Activated CD4-positive, alpha-beta T cell treated with anti-CD3 and anti-CD28 coated beads, Interleukin-2, amount 50 U/mL, for 24 hours (primary cell): ENCODE results near the gene ST6GALNAC4.
A peak's percentile ranks its signal among the peaks of the same experiment; 100 is the strongest.

Source experiments
- DNase-seq, 2 donors: peaks; one replicate each; pipeline ENCODE4 v3.0.0-alpha.2; 2020; ENCODE audit warnings: low read depth in 1 of 2, low spot score in 1 of 2

The ST6GALNAC4 gene

DNA sequence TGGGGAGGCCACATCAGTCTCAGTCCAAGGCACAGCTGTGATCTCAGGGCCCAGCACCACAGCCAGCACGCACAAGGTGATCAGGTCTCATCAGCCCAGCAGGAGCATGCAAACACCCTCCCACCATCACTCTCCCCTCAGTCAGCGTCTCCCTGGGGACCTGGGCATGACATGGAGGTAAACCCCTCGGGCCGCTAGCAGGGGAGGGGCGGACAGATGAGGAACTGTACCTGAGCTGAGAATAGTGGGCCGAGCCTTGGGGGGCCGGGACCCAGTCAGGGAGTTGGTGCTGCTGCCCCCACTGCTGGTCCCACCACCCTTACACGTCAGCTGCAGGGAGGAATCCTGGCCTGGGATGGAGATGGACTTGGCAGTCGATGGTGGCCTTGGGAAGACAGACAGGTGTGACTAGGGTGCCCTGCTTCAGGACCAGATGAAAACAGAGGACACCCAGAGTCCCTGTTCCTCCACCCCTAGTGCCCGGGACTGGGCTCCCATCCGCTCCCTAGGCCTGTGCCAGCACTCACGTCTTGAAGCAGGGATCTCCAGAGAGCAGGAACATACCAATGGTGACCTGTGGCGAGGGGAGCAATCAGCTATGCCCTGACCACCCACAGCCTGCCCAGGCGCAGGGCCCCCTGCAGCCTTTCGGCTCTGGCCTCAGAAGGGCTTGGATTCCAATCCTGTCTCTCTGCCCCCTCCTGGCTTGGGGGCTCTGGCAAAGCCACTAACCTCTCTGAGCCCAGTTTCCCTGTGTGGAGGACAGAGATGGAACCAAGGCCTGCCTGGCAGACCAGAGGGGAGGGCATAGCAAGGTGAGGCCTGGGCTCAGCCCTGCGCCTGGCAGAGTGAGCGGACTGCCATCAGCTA is 31.2 kb upstream of the ST6GALNAC4 start:
- DNase-seq, result no peak

DNA sequence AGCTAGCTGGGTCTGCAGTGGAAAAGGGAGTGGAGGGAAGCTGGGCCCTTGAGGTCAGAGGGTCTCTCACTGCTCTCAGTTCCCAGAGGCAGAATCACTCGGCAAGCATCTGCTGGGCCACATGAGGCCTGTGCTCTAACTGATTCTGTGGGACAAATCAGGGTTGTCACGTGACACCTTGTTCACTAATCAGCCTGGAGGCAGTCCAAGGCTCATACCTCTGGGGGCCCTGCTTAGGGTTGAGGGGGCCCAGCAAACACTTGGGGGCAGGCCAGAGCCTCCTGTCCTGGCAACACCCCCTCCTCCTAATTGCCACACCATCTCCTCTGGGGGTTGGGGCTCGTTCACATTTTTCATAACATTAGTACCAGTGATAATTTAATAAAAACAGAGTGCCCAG is 29.9 kb upstream of the ST6GALNAC4 start:
- DNase-seq, result no peak

- no peak for DNase-seq
These were observed 29.1 kb upstream of the ST6GALNAC4 start for GRCh38 chr9:127945942-127946341.

- DNase-seq, result no peak
These were observed 28.5 kb upstream of the ST6GALNAC4 start for GRCh38 chr9:127945338-127945737.

DNA sequence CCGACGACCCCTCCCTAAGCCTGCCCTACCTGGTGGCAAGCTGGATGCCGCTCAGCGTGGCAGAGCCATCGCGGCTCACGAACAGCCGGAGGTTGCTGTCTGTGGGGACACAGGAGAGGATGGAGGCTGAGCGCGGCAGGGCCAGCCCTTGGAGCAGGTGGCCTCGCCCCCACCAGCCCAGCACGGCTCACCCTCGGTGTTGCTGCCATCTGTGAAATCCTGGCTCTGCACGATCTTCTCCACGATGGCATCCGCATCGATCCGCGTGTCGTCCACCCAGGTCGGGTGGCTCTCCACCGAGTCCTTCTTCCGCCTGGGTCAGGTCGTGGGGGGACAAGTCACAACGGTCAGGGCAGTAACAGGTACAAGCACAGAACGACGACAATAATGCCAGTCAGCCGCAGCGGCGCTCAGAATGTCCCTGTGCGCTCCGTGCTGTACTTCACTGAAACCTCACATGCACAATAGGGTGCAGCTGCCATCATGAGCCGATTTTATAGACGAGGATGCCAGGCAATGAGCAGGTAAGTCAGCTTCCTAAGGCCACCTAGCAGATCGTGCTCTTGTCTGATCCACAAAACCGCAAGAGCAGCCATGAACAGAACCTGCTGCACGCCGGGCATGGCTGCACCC is 27.9 kb upstream of the ST6GALNAC4 start:
- no peak for DNase-seq

- DNase-seq, result peak; percentile 53 to 77
These were observed 26.9 kb upstream of the ST6GALNAC4 start for GRCh38 chr9:127943731-127944144.

DNA sequence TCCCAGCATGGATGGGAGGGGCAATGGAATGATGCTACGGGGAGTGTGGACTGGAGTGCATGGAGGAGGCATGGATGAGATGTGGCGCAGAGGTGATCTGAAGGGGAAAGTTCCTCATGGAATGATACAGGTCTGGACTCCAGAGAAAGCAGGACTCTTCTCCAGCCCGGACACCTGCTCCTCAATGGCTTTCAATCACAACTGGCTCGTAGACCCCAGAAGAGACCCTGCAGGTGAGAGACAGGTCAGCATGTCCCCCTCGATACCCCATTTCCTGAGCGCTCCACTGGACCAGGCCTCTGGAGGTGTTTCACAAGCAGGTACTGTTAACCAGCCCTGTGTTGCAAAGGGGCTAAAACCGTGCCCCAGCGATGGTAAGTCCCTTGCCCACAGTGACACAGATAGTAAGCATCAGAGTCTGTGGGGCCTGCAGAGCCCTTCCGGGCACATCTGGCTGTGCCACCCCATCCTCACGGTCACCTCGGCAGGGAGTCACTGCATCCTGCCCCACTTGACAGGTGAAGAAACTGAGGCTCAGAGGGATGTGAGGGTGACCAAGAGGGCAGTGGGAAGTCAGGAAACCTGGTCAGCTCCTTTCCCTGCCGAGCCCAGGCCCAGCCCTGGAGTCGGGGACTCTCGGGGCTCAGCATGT is 26.3 kb upstream of the ST6GALNAC4 start:
- DNase-seq, result no peak

DNA sequence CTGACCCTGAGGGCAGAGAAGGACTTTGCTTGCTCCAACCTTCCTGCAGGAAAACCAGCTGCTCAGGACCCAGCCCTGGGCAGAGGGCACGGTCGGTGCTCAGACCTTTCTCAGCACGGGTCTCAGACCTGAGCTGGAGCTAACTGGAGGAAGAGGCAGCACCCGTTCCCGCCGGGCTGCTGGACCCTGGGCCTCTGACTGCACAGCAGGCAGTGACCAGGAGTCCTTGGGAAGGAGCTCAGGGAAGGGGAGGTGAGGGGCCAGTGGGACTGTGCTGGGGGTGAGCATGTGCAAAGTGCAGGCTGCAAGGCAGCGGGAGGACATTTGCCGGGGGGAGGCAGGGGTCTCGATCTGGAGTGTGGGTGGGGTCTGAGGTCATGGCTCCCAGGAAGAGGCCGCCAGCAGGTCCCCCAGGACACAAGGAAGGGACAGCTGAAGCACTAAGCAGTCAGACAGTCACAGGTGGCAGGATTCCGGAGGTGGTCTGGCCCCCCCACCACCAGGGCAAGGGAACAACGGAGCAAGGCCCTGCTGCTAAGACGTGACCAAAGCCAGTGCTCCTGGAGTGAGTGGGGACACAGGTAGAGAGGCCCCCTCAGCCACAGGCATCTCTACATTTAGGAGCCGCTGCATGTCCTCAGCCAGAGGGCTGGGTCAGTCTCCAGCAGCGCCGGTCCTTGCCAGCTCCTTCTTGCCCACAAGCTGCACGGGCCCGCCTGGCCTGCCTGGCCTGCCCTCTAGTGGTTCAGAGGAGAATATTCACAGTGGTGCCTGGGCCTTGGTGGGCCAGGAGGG is 25.6 kb upstream of the ST6GALNAC4 start:
- no peak for DNase-seq

GRCh38 chr9:127941961-127942215 is 25.0 kb upstream of the ST6GALNAC4 start:
- DNase-seq, result no peak

- no peak for DNase-seq
These were observed 24.5 kb upstream of the ST6GALNAC4 start for GRCh38 chr9:127941062-127941960.

DNA sequence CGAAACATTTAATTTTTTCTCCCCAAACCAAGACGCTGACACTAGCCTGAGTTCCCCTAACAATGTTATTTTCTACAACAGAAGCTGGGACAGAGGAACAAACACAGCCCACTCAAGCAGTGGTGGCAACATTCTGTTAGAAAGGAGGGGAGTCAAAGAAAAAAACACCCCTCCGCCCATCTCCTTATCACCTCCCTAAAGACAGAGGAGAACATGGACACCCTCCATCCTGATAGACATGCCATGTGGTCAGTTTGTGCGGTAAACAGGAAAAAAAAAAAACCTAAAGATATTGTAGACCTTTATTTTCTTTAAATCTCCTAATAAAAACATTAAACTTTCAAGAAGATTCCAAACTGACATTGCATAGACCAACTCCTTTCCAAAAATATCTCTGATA is 23.8 kb upstream of the ST6GALNAC4 start:
- no peak for DNase-seq

DNA sequence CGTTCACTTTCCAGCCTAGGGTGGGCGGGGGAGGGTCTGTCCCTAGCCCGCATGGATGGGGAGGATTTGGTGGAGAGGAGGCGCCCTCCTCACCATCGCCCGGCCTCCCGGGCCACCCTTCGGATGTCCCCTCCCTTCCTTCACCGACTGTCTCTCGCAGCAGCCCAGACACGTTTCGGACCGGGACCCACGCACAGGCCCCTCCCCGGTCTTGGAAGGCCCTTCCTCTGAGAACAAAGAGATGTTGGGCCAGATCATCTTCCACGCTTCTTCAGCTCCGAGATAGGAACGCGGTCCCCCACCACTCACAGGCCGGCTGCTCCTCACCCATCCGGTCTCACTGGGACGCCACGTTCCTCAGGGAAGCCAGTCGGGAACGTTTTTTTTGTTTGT is 21.5 kb upstream of the ST6GALNAC4 start:
- DNase-seq, result no peak

- DNase-seq, result peak; percentile 60 to 82
These were observed 20.8 kb upstream of the ST6GALNAC4 start, which contains the start of gene DPM2 for GRCh38 chr9:127937388-127938297. TSS of gene DPM2 (minus strand) at chr9:127937854. CDS start at chr9:127937820, 34 bp downstream.

DNA sequence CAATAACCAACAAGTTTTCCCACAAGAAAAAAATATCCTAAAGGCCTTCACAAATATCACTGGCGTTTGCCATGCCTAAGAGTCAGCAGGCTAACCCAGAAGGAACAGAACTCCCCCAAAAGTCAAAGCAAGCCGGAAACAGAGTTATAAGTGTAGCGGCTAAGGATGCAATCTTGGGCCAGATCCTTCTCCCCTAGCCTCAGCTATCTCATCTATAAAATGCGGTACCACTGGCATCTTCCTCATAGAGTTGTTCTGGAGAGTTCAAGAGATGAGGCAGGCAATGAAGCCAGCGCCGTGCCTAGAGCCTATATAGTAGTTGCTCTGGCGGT is 20.2 kb upstream of the ST6GALNAC4 start:
- no peak for DNase-seq

- no peak for DNase-seq
These were observed 19.6 kb upstream of the ST6GALNAC4 start for GRCh38 chr9:127936347-127936852.

DNA sequence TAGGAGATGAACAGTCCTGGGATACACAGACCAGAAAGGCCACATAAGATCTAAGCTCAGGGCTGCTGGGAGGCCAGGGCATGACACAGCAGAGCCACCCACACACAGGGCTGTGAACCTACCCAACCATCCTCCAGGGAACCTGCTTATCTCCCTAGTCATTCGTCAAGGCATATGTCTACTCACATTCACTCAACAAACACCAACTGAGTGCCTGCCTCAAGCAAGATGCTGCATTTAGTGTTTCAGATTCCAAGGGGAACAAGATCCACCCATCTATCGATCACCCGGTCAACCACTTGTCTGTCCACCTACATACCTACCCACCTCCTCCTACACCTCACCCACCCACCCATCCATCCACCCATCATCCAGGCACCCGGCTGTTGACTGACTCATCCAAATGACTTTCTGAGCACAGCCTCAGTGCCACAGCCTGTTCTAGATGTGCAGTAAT is 19.0 kb upstream of the ST6GALNAC4 start:
- DNase-seq, result no peak

DNA sequence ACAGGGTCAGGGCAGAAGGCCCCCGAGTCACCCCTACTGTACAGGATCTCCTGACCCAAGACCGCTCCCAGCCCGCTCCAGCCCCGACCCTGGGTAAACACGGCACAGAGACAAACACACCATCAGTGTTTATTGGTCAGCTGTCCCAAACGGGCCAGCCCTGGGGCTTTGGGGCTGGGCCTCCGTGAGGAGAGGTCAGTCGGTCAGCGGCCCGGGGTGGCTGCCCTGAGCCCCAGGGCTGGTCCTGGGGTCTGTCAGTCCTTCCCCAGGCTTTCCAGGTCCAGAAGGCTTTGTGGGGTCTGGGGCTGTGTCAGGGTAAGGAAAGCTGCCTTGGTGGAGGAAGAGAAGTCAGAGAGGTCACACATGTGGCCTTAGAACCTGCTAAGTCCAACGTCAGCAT is 18.1 kb upstream of the ST6GALNAC4 start:
- DNase-seq, result no peak

DNA sequence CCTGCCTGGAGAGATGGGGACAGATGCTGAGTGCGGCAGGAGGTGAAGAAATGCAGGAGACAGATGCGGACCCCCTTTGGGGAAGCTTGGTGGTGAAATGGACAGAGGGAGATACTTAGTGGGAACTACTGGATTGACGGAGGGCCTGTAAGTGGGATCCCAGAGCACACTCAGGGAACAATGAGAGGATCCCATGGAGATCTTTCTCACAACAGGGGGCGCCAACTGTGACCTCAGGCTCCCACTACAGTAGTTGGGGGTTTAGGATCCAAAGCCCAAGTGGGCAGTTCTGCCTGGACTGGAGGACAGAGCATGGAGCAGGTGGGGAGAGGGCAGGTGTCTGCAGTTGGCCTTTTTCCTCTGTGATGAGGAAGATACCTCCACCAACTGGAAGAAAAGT is 17.4 kb upstream of the ST6GALNAC4 start:
- no peak for DNase-seq
